GM12891 (cell line): ENCODE results near the gene FAM193A.

ENCODE experiments used
- PAX5 ChIP-seq: IDR thresholded peaks from 2 replicates; pipeline ENCODE4 v1.6.1; 2011; ENCODE audit warnings: low read length, moderate library complexity, mild to moderate bottlenecking; ENCODE audit not compliant: insufficient read depth, severe bottlenecking
- POLR2A ChIP-seq: IDR thresholded peaks from 2 replicates; pipeline ENCODE4 v1.6.1; 2011; ENCODE audit warnings: low read depth, low read length, control low read depth
- POLR2AphosphoS5 ChIP-seq: IDR thresholded peaks from 2 replicates; pipeline ENCODE4 v1.6.1; 2011; ENCODE audit warnings: low read depth, low read length, control low read depth
- TAF1 ChIP-seq: IDR thresholded peaks from 2 replicates; pipeline ENCODE4 v1.6.1; 2011; ENCODE audit warnings: low read depth, low read length, control low read depth

DNA sequence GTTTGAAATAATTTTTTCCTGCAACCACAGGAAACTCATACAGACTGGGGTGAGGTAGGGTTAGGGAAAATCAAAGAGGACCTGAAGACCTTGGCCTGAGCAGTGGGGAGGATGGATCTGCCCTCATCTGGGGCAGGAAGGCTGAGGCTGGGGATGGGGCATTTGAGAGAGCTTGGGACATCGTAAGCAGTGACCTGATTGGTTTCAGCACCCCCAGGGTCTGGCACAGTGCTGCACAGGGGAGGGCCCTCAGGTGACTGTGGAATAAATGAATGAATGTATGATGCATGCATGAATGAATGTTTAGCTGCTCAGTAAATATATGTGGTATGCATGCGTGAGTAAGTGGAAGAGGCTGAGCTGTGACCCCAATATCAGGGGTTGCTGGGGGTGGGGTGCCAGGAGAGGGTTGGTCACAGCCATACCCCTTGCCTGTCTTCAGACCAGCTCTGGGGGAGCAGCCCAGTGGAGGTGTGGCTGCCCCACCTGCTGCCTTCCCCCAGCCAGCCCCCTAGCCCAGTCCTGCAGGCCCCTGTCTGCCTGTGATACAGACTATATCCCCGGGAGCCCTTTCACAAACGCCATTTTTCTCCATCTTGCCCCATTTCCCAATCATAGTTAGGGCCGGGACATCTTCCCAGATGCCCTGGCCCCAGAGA is 230.7 kb downstream of the FAM193A start:
- TF ChIP-seq POLR2A, result no peak
- TF ChIP-seq PAX5, result no peak
- TF ChIP-seq POLR2AphosphoS5, result no peak
- no peak for TF ChIP-seq TAF1
